OCI-M1 (cell line): ENCODE data around the gene MAJIN.

Experiments
- DNase-seq: peaks from one replicate; lab custom pipeline; 2025; lab: John Stamatoyannopoulos, UW

Gene MAJIN

DNA sequence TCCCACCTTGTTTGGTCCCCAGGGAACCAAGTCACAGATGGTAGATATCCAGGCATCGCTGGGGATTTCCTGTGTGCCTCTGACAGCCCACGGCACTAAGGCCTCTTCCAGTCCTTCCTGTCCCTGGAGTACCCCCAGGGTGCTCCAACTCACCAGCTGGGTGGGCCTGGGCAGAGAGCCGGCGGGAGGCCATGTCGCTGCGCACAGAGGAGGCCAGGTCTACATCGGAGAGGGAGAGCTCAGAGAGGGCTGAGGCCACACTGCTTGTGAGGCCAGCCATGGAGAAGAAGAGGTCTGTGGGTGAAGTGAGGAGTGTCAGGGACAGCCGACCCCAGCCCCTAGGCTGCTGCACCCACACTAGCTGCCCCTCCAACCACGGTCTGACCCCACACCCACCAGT lies 60.2 kb downstream of the MAJIN start:
- DNase-seq = no peak

DNA sequence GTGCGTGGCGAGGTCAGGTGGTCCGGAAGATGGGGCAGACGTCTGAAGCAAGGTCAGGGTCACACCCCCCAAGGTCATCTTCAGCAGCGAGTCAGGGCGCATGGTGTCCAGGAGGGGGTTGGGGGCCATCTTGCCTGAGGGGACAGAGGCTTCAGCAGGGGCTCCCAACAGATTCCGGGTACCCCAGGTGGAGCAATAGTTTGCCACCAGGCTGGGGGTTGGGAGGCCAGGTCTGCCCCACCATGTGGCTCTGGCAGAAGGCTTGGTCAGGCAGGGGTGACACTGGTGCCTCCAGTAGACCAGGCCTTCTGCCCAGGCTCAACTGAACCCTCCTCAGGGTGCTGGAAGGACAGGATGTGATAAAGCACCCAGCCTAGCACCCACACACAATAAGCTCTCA lies 60.8 kb downstream of the MAJIN start:
- DNase-seq = no peak

DNA sequence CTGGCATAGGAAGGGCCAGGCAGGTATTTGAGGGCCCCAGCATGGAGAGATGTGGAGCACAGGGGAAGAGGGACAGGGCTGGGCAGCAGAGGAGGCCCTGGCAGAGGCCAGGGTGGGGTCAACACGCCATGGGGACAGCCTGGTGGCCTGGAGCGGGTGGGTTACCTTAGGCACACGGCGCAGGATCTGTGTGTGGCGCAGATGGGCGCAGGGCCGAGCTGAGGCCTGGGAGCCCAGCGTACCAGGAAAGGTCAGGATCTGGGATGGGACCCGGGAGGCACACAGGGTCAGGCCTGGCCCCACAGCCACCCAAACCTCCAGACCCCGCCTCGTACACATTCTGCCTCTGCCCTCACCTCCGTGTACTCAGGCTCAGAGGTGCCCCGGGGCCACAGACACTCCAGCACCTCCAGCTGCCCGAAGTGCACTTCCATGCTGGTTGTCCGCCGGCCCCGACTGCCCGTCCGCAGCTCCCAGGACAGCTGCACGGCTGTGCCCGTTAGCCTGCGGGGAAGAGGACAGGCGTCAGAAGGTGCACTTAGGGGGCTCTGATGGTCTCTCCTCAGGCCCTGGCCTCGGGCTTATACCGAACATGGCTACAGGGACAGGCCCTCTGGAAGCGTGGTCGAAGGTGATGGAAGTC lies 61.3 kb downstream of the MAJIN start:
- no peak for DNase-seq

DNA sequence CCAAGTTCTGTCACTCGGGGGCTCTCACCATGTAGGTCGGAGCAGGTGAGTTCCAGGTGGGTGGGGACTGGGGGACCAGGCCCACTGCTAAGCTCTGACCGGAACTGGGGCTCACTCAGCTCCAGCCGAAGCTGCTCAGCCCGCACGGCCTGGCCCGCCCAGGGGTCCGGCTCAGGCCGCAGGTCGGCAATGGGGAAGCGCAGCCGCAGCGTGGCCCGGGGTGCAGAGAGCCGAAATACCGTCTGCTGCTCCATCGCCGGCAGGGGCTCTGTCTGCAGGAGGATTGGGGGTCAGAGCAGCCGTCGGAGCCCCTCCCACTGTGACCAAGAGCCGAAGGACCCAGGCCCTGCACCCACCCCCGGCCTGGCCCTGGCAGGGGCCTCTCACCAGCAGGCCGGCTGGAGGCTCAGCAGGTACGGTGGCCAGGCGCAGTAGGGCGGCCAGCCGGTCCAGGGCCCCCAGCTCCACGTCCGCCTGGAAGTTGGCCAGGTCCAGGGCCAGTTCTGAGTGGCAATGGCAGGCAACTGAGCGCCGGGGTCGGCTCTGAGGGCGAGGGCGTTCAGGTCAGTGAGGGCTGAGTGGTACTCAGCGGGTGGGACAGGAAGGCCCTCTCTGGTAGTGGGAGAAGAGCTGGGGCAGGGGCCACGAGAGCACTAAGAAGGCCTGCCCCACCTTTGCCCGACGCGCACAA lies 62.1 kb downstream of the MAJIN start:
- DNase-seq = no peak

DNA sequence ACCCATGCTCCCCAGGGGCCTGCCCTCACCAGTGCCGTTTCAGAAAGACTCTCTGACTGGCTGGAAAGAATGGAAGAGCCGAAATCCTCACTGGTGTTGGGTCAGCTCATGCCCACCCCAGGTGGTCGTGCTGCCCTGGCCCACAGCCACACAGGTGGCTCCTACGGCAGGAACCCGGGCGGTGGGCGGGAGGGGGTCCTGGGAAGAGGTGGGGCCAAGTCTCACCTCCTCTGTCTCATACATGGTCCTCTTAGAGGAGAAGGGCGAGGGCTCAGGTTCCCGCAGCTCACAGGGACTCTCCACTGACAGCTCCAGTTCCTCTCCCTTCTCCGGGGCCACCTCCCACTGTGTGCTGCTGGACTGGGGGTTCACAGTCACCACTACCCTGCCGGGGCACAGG lies 63.1 kb downstream of the MAJIN start:
- no peak for DNase-seq

DNA sequence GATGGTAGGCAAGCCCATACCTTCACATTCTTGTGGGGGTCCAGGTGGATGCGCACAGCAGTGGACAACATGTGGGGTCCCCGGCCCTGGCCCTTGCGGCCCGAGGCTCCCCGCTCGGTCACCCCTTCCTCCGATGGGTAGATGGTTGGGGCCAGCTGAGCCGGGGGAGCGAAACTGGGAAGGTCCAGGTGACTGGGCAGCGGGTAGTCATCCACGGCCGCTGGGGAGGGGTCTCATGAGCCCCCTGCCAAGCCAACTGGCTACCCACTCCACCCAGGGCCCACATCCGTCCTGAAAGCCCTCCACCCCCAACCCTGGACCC lies 65.6 kb downstream of the MAJIN start:
- no peak for DNase-seq

DNA sequence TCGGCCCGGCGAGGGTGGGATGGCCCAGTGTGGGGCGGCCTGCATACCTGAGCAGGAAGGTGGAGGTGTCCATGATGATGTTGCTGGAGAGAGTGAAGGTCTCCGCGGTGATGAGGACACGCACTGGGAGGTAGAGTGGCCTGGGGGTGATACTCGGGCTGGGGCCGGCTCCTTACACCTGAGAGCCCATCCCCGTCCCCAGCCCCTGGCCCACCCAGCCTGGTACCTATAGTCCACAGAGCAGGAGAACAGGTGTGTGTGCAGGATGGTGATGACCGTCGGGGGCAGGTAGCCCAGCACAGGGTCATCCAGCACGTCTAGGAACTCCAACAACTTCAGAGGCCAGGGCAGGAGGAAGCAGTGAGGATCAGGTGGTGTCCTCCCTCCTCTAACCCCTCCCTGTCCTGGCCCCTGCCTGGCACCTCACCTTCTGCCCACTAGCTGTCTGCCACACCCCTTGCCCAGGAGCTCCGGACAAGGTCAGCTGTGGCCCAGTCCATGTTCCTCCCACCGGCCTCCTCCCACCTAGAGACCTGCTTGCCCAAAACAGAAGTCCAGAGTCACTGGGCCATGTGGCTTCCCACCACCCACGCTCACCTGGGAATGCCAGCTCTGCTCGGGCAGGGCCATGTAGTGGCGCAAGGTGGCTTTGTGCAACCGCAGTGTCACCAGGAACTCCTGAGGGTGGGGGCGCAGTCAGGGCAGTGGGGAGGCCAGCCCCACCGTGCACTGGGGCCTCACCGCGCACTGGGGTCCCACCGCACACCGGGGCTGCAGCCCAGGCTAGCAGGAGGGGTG lies 66.2 kb downstream of the MAJIN start:
- DNase-seq = no peak

DNA sequence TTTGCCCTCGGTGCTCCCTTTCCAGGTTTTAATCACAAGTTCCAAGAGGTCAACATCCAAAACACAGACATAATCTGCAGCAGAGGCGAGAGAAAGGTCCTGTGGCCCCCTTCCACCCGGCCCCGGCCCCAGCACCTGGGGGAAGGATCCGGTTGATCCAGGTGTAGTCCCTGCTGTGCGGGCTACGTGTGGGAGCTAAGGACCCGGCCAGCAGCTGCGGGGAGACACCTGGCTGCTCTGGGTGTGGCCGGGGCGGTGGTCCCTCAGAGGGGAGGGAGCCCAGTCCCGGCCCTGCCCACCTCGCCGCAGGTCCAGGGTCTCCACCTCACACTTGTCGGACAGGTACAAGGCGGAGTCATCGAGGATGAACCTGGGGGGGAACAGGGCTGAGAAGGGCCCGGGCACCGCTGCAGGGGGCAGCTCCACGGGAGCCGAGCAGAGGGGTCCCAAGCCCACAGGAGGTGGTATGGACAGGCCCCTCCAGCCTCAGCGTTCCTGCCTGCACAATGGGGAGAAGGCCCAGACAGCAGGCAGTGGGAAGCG lies 68.5 kb downstream of the MAJIN start:
- DNase-seq = no peak

DNA sequence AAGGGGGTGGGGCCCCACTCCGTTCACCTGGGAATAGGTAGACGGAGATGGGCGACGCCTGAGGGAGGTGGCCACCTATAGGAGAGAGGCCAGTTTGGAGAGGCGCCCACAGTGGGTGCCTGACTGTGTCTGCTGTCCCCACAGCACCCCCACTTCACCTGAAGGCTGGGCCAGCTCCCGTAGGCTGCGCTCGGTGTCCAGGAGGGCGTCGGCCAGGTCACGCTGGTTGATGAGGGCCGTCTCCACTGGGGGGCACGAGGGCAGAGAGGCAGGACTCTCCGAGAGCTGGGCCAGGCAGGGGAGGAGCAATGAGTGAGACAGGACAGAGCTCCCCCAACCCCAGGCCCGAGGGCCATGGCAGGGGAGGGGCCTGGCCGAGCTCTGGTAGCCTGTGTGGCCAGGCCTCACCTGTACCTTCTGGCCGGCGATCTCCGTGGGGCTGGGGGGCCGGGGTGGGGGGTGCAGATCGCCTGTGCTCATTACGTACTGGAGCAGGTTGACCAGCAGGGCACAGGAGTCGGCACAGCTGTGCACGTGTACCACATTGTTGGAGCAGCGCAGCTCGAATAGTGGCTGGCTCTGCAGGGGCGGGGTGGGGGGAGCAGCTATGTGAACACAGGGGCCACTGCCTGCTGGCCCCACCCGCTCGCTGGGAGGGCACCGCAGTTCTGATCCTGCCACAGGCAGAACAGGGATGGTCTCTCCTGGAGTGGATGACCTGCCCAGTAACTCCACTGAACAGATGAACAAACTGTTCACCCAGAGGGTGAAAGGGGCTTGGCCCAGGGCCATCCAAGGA lies 69.6 kb downstream of the MAJIN start:
- no peak for DNase-seq

DNA sequence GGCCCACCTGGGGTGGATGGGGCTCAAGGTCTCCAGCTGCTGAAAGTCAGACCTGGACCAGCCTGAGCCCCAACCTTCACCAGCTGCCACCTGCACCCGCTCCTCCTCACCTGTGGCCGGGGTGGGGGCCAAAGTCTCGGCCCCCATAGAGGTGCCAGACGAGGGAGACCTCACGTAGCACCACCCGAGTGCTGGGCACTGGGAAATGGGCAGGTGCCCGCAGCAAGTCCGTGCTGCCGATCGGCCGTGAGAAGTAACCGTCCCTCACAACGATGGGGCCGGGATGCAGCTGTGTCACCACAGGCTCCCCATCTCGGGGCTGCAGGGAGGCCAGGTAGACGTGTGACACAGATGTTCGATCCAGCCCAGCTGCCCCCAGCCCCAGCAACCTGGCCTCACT lies 71.1 kb downstream of the MAJIN start:
- DNase-seq = no peak

DNA sequence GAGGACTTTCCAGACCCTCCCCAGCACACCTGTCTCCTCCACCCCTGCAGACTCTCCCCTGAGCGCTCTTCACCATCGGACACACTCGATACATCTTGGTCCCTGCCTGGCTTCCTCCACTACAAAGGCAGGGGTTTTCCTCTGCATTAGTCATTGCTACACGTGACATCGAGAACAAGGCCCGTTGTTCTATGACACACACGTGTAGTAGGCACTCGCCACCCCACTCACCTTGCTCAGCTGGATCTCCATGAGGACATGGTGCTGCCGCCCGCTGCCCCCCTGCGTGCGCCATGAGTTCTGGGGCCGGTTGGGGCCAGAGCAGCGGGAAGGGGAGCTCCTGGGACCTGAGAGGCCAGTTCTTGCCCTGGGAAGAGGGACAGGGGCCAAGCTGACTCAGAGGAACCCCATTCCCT lies 71.6 kb downstream of the MAJIN start:
- DNase-seq = no peak

DNA sequence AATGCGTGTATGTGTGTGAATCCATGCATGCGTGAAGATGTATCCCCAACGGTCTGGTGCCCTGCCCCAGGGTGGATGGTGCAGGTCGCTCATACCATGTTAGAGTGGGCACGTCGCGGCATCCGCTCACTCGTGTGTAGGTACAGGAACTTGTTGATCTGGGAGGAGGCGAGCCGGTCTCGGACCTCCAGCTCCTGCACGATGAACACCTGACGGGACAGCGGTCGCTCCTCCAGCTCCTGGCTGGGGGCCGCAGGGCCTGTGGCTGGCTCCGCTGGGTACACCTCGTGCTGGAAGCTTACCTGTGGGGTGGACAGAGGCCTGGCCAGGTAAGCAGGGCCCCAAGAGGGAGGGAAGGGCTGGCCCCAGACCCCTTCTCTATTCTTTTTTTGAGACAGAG lies 73.4 kb downstream of the MAJIN start:
- no peak for DNase-seq

DNA sequence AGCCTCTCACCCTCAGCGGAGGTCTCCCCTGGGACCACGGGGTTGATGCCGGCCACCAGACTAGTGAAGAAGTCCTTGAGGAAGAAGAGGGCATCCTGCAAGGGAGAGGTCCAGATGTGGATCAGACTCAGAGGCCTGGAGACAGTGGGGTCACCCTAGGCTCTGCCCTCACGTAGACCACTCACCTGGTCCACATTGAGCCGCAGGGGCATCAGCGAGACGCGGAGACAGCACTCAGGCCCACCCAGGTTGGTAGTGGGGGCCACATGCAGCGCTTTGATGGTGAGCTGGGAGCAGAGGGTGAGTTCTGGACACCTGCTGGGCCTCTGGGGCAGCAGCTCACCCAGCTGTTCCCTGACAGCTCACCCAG lies 73.8 kb downstream of the MAJIN start:
- DNase-seq = no peak

DNA sequence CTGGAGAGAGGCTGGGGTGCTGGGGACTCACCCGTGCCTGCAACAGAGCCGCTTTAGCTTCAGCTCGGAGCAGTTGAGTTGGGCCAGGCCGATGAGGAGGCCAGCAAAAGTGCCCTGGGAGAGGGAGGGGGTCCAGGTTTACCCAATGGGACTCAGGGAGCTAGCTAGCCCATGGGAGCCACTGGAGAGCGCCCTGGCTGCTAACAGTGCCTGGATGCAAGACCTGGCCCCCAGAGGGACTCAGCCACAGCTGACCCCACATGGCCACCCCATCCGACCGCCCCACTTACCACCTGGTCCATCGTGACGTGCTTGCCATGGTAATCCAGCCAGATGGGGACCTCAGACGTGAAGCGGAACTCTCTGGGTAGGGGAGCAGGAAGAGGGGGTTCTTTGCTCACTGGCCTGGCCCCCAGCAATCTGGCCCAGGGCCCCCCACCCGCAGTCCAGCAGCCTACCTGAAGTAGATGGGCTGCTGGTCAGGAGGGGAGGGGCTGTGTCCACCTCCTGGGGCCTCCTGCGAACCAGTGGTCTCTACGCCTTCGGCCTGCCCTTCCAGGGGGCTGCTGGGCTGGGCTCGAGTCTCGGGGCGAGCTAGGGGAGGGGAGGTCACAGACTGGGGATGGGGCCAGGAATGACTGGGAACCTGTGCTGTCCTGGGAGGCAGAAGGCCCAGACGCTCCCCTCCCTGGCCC lies 74.4 kb downstream of the MAJIN start:
- no peak for DNase-seq

DNA sequence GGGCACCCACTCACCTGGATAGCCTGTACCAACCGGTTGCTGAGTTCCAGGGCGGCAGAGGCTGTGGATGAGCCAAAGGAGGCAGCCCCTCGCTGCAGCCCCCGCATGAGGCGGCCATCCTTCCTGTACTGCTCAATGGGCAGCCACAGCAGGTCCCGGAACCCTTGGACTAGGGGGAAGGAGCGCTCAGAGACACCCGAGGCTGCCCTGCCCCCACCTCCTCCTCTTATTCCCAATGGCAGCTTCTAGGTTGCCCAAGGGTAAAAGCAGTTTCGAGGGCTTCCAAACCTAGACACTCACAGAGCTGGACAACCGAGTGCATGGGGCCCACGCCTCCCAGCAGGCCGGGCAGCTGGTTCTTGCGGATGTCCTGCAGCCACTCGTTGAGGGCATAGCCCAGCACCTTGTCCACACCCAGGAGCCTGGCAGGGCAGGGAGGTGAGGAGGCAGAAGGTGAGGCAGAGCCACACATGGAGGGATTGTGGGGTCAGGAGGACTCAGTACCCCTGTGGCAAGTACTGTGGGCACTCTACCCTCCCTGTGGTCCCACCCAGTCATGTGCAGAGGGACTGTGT lies 75.4 kb downstream of the MAJIN start:
- DNase-seq = no peak

DNA sequence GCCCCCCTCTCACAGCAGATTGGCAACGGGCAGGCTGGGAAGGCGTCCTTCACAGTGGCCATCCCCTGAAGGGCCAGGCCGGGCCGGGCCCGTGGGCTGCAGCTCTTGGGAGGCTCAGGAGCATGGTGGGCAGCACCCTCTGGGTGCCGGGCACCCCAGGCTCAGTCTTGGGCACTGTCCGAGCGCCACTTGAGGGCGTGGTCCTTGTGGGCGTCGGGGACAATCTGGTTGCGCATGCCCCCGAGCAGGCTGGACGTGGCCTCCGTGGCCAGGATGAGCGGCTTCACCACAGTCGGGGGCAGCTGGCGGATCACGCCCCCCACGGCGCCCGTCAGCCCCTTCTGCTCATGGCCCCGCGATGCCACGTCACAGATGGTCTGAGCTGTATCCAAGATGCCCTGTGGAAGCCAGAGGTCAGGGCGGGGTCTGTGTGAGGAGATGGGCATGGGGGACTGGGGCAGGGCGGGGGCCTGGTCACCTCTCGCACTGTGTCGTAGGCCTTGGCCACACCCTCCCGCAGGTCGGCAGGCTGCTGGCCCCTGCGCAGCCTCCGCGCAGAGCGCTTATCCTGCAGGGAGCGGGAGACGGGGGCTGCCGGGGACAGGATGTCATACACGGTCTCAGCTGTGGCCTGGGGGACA lies 77.0 kb downstream of the MAJIN start:
- no peak for DNase-seq

DNA sequence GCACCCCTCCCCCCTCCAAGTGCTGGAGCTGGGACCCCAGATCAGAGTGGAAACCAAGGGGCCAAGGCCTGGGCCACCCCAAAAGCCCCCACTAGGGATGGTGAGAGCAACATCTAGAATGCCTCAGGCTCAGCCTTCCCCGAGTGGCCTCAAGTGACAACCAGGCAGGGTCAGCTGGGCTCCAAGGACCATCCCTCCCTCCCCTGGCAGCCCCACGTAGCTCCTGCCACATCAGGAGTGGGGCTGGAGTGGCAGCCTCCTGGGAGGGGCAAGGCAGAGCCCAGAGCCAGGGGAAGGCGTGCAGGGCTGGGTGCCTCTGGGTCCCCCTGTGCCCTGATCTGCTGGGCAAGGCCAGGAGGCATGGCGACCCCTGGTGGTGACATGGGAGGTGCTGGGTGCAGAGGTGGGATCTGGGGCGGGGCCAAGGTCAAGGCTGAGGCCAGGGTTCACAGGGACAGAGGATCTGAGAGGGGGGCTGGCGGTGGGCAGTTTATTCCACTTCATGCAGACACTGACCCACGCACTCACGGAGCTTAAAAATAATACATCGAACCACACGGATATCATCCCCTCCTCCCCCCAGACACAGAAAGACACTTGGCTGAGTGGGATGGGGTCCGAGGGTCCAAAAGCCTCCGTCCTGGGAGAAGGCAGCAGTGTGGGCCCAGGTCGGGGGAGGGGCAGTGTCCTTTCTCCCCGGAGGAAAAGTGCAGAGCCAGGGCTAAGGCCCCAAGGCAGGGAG lies 77.7 kb downstream of the MAJIN start:
- peak; percentile 90 for DNase-seq

DNA sequence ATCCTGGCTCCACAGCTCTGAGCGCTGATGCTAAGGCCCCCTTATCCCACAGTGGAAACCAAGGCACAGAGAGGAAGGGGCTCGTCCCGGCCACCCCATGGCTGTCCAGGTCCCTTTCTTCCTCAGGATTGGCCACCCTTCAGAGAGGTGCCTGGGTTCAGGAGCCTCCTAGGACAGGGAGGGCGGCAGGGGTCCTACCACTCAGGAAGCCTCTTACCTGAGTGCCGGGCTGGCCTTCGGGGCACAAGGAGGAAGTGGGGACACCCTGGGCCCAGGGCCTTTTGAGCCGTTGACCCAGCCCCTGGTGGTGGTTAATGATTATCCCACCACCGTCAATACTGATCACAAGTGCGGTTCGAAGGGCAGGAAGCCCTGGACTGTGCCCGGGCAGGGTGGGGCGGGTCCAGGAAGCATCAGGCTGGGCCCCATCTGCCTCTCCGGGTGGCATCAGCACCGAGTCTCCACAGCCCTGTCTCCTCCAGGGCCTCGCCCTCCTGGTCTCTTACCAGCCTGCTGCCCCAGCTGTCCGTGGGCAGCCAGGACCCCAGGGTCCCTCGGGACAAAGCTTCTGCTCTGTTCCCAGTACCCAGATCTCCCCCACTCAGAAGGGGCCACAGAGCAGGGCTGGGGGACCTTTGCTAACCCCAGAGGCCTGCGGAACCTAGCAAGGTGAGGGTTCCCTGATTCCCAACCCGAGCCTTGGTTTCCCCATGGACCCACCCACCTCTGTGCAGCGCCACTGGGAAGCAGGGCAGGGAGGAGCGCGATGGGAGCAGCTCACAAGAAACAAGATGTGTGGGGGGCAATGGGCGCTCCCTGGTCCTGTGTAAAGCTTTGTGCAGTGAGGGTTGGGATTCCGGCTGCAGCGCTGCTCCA lies 78.5 kb downstream of the MAJIN start:
- DNase-seq = no peak

DNA sequence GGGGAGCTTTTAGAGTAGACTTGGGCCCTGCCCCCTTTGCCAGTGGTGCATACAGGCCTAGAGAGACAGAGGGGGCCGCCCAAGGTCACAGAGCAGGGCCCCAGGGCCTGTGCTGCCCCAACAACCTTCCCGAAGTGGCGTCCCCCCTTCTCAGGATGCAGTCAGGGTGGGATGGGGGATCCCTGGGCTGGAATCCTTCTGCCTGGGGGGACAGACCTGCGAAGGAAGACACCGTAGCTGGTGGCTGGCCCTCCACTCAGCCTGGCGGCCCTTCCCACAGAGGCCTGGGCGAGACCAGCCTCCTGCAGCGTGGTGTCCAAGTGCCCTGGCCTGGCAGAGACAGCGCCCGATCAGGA lies 79.1 kb downstream of the MAJIN start:
- DNase-seq = no peak
